ENCODE data around the gene IL3RA. TPM values are rescaled to one million over a fixed set of nuclear protein-coding genes. Genes with fewer than 3 reads are reported as not detected.

Gene IL3RA
- total and polyA plus RNA-seq, 7 donors: 1.5 to 8.3 (median 4.6) TPM

DNA sequence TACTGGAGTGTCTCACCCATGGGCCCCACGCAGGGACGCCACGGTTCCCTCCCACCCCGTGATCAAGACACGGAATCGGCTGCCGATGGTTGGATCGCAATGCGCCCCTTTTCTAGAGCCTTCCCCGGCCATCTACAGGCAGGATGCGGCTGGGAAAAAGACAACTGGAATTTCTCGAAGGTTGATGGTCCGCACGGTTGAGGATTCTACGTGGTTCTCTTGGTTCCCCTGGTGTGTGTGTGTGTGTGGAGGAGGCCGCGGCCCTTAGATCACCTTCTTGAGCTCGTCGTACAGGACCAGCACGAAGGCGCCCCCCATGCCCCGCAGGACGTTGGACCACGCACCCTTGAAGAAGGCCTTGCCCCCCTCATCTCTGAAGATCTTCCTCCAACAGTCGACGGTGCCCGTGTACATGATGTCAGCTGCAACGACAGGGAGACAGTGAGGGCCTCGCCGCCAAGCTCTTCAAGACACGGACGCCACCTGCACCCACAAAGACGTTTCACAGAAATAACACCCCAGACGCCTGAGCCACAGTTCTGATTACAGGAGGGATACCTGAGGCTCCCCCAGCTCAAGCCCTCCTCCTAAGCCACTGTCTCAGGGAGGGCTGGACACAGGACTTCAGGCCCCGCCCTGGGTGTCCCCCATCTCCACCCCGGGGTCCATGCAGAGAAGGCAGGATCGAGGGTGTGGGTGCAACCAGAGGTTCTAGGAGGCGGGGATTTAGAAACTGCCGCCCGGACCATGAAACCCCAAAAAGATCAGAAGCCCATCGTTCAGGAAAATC lies 49.9 kb downstream of the IL3RA start:
- TF ChIP-seq, protein P1, sequence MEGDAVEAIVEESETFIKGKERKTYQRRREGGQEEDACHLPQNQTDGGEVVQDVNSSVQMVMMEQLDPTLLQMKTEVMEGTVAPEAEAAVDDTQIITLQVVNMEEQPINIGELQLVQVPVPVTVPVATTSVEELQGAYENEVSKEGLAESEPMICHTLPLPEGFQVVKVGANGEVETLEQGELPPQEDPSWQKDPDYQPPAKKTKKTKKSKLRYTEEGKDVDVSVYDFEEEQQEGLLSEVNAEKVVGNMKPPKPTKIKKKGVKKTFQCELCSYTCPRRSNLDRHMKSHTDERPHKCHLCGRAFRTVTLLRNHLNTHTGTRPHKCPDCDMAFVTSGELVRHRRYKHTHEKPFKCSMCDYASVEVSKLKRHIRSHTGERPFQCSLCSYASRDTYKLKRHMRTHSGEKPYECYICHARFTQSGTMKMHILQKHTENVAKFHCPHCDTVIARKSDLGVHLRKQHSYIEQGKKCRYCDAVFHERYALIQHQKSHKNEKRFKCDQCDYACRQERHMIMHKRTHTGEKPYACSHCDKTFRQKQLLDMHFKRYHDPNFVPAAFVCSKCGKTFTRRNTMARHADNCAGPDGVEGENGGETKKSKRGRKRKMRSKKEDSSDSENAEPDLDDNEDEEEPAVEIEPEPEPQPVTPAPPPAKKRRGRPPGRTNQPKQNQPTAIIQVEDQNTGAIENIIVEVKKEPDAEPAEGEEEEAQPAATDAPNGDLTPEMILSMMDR (IDR thresholded peaks at IDR 0.05): no peak
- H3K4me1 ChIP-seq: peaks cover 26% of the 10 kb centered on the region
- peaks cover 24 to 80% of the 10 kb centered on the region in 2 donors for H3K36me3 ChIP-seq (ENCODE audit: insufficient read depth in 1 of 2, low read depth in 1 of 2)
- H3K27ac ChIP-seq: no peak overlapping the region
- ATAC-seq (no peak), DNase-seq (no peak)
- intact Hi-C loops (cut with DNase I): no loop called here
- H3K9me3 ChIP-seq: no peaks in the 10 kb centered on the region
- no peaks in the 10 kb centered on the region for H3K27me3 ChIP-seq (ENCODE audit: insufficient read depth in 3 of 3, low read length in 2 of 3)
- H3K4me3 ChIP-seq: no peak overlapping the region
- 93 to 95% (median 95%) methylated on average over 41 of the region's 41 CpGs for whole genome bisulfite sequencing, 3 donors

DNA sequence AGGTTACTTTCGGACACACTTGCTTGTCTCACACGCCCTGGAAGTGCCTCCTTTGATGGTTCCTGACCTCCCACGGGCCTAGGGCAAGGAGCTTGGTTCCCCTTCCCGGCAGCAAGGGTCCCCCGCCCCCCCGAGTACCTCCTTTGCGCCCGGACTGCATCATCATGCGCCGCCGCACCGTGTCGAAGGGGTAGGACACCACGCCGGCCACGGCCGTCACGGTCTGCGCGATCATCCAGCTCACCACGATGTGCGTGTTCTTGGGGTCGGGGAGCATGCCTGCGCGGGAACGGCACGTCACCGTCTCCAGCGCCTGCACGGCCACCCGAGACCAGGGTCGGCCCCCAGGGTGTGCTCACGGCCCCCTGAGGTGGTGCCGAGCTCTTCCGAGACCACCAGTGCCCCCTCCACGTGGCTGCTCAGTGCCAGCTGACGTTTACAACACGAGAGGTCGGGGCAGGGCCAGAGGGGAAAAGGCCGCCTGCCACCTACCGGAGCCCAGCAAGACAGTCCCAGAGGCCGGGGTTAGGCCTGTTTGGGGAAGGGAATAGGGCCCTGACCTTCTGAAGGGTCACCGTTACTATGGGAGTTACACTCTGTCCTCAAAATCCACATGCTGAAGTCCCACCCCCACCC lies 50.7 kb downstream of the IL3RA start:
- WGBS, 3 donors: 93 to 94% (median 93%) methylated on average over 42 to 43 of the region's 43 CpGs
- Histone ChIP-seq H3K4me3 (no peak overlapping the region), H3K4me1 (peaks cover 26% of the 10 kb centered on the region), H3K27me3 (ENCODE audit: insufficient read depth in 3 of 3, low read length in 2 of 3) (no peaks in the 10 kb centered on the region), H3K27ac (no peak overlapping the region), H3K36me3 (ENCODE audit: insufficient read depth in 1 of 2, low read depth in 1 of 2) (peaks cover 24 to 80% of the 10 kb centered on the region in 2 donors), H3K9me3 (no peaks in the 10 kb centered on the region)
- intact Hi-C loops (cut with DNase I): no loop called here
- ATAC-seq (no peak), DNase-seq (peak; percentile 13 to 55)
- TF ChIP-seq, protein P1 (IDR thresholded peaks at IDR 0.05): no peak

DNA sequence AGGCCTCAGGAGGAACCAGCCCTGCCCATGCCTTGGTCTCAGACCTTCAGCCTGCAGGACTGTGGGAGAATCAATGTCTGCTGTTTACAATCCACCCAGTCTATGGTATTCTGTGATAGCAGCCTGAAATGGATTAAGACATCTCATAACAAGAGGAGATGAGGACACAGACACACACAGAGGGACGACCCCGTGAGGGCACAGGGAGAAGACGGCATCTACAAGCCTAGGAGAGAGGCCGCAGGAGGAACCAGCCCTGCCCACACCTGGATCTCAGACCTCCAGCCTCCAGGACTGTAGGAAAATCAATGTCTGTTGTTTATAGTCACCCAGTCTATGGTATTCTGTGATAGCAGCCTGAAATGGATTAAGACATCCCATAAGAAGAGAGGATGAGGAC lies 52.1 kb downstream of the IL3RA start:
- intact Hi-C loops (cut with DNase I): no loop called here
- TF ChIP-seq, protein P1 (IDR thresholded peaks at IDR 0.05): no peak
- Histone ChIP-seq H3K9me3 (no peaks in the 10 kb centered on the region), H3K36me3 (ENCODE audit: insufficient read depth in 1 of 2, low read depth in 1 of 2) (peaks cover 20 to 76% of the 10 kb centered on the region in 2 donors), H3K4me1 (peaks cover 32% of the 10 kb centered on the region), H3K27me3 (ENCODE audit: insufficient read depth in 3 of 3, low read length in 2 of 3) (no peaks in the 10 kb centered on the region), H3K27ac (no peak overlapping the region), H3K4me3 (peak overlapping the region; percentile 25)
- ATAC-seq: no peak
- no peak for DNase-seq
- WGBS, 3 donors: 78 to 88% (median 83%) methylated on average over 4 of the region's 4 CpGs

DNA sequence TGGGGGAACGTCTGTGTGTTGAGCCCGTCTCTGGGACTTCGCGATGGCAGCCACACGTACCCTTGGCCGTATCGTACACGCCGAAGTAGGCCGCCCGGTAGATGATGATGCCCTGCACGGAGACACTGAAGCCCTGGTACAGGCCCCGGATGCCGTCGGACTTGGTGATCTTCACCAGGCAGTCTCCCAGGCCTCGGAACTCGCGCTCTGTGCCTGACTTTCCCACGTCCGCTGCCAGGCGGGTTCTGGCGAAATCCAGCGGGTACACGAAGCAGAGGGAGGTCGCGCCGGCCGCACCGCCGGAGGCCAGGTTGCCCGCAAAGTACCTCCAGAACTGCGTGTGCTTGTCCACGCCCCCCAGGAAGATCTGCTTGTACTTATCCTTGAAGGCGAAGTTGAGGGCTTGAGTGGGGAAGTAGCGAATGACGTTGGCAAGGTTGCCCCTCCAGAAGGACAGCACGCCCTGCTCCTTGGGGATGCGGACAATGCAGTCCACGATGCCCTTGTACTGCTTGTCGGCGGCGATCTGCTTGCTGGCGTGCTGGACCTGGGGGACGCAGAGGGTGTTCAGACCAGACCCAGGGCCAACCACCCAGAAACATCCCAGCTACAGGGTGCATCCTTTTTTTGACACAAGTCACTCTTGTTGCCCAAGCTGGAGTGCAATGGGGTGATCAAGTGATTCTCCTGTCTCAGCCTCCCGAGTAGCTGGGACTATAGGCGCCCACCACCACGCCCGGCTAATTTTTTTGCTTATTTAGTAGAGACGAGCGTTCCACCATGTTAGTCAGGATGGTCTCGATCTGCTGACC lies 52.8 kb downstream of the IL3RA start:
- no peak for ATAC-seq
- H3K9me3 ChIP-seq: no peaks in the 10 kb centered on the region
- H3K4me1 ChIP-seq: peaks cover 37% of the 10 kb centered on the region
- 88 to 90% (median 90%) methylated on average over 51 of the region's 51 CpGs for WGBS, 3 donors
- TF ChIP-seq, protein P1 (IDR thresholded peaks at IDR 0.05): no peak
- intact Hi-C loops (cut with DNase I): no loop called here
- peak overlapping the region; percentile 96 for H3K4me3 ChIP-seq
- no peak overlapping the region for H3K27ac ChIP-seq
- H3K27me3 ChIP-seq (ENCODE audit: insufficient read depth in 3 of 3, low read length in 2 of 3): no peaks in the 10 kb centered on the region
- H3K36me3 ChIP-seq (ENCODE audit: insufficient read depth in 1 of 2, low read depth in 1 of 2): peaks cover 20 to 69% of the 10 kb centered on the region in 2 donors
- peak; percentile 22 to 53 for DNase-seq

Data from psoas muscle (tissue), 8 donors.